K562 (cell line): ENCODE measurements around the gene NBEA.

ENCODE experiments used
- E2F3 ChIP-seq: fragments of 250-450 bp; sonication (Bioruptor Pico); IDR thresholded peaks from 2 replicates; pipeline ENCODE4 v1.4.0; 2020; ENCODE audit warnings: mild to moderate bottlenecking
- ESRRB ChIP-seq: fragments of 250-450 bp; sonication (Bioruptor Pico); IDR thresholded peaks from 2 replicates; pipeline ENCODE4 v1.5.0; 2020; ENCODE audit warnings: mild to moderate bottlenecking, moderate library complexity, borderline replicate concordance
- ZFP30 ChIP-seq: fragments of 250-450 bp; sonication (Bioruptor Pico); IDR thresholded peaks from 2 replicates; pipeline ENCODE4 v1.8.0; 2022; ENCODE audit warnings: moderate library complexity, mild to moderate bottlenecking, inconsistent platforms, borderline replicate concordance
- TF ChIP-seq, protein P1 (sequence below), 3 experiments: IDR thresholded peaks in 2 of 3; conservative IDR thresholded peaks in 1 of 3; 2 replicates each; pipeline ENCODE4 v1.5.1; 2011 to 2012; ENCODE audit warnings: low read length in 3 of 3, mild to moderate bottlenecking in 3 of 3, control low read depth in 2 of 3, improper control_type of control experiment in 1 of 3, inconsistent platforms in 1 of 3, low read depth in 1 of 3, mixed read lengths in 1 of 3, moderate library complexity in 1 of 3; ENCODE audit not compliant: insufficient read depth in 2 of 3

GRCh38 chr13:35482527-35482926 is 540.5 kb downstream of the NBEA start:
- TF ChIP-seq E2F3 (CRISPR knock-in tag) (no peak), ESRRB (no peak), ZFP30 (no peak)
- TF ChIP-seq, protein P1, sequence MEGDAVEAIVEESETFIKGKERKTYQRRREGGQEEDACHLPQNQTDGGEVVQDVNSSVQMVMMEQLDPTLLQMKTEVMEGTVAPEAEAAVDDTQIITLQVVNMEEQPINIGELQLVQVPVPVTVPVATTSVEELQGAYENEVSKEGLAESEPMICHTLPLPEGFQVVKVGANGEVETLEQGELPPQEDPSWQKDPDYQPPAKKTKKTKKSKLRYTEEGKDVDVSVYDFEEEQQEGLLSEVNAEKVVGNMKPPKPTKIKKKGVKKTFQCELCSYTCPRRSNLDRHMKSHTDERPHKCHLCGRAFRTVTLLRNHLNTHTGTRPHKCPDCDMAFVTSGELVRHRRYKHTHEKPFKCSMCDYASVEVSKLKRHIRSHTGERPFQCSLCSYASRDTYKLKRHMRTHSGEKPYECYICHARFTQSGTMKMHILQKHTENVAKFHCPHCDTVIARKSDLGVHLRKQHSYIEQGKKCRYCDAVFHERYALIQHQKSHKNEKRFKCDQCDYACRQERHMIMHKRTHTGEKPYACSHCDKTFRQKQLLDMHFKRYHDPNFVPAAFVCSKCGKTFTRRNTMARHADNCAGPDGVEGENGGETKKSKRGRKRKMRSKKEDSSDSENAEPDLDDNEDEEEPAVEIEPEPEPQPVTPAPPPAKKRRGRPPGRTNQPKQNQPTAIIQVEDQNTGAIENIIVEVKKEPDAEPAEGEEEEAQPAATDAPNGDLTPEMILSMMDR (IDR thresholded peaks at IDR 0.05 in 2 of 3, conservative IDR thresholded peaks at IDR 0.05 in 1 of 3; ENCODE audit: insufficient read depth in 2 of 3, low read depth in 1 of 3, low read length in 3 of 3): no peak
